GM12878 (cell line): ENCODE results near the gene PNLDC1.

Source experiments
- ATF7 ChIP-seq: fragments of 450-650 bp; IDR thresholded peaks from 2 replicates; pipeline ENCODE4 v1.6.1; 2016; ENCODE audit warnings: low read depth, mild to moderate bottlenecking
- EP300 ChIP-seq, 2 experiments: fragments of 150-350 bp in 1 of 2; IDR thresholded peaks; 2 replicates each; pipeline ENCODE4 v1.6.1; 2011 to 2012; ENCODE audit warnings: low read depth in 2 of 2, low read length in 2 of 2, borderline replicate concordance in 1 of 2, improper control_type of control experiment in 1 of 2, inconsistent platforms in 1 of 2; ENCODE audit not compliant: control insufficient read depth in 1 of 2
- EZH2 ChIP-seq: IDR thresholded peaks from 2 replicates; pipeline ENCODE4 v1.6.1; 2012; ENCODE audit warnings: low read depth, mild to moderate bottlenecking, control low read depth, inconsistent platforms, low read length, borderline replicate concordance; ENCODE audit not compliant: control insufficient read depth
- MAX ChIP-seq: IDR thresholded peaks from 2 replicates; pipeline ENCODE4 v1.6.1; 2012; ENCODE audit warnings: low read depth, low read length, improper control_type of control experiment
- RAD21 ChIP-seq: IDR thresholded peaks from 2 replicates; pipeline ENCODE4 v1.6.1; 2011; ENCODE audit warnings: mild to moderate bottlenecking, low read depth, low read length, moderate library complexity; ENCODE audit not compliant: insufficient read depth
- SMC3 ChIP-seq: IDR thresholded peaks from 2 replicates; pipeline ENCODE4 v1.6.1; 2011; ENCODE audit warnings: low read length, improper control_type of control experiment, borderline replicate concordance
- SRF ChIP-seq, 2 experiments: IDR thresholded peaks; 2 replicates each; pipeline ENCODE4 v1.6.1; 2011; ENCODE audit warnings: low read depth in 2 of 2, low read length in 2 of 2, mild to moderate bottlenecking in 1 of 2, moderate library complexity in 1 of 2
- TCF3 ChIP-seq: IDR thresholded peaks from 2 replicates; pipeline ENCODE4 v1.6.1; 2012; ENCODE audit warnings: low read depth, mild to moderate bottlenecking, low read length, borderline replicate concordance; ENCODE audit not compliant: insufficient read depth
- ZNF592 ChIP-seq: fragments of 450-650 bp; IDR thresholded peaks from 2 replicates; pipeline ENCODE4 v1.6.1; 2017; ENCODE audit warnings: mild to moderate bottlenecking, moderate library complexity
- TF ChIP-seq, protein P1 (sequence below), 3 experiments: IDR thresholded peaks in 2 of 3; conservative IDR thresholded peaks in 1 of 3; 2 replicates each; pipeline ENCODE4 v1.5.1; 2011; ENCODE audit warnings: low read depth in 3 of 3, low read length in 3 of 3, mild to moderate bottlenecking in 3 of 3, control low read depth in 2 of 3, moderate library complexity in 2 of 3, inconsistent platforms in 1 of 3, mixed read lengths in 1 of 3; ENCODE audit not compliant: control insufficient read depth in 2 of 3, insufficient read depth in 1 of 3; ENCODE audit errors: extremely low read depth in 1 of 3

GRCh38 chr6:159833997-159834603 is 34.0 kb downstream of the PNLDC1 start:
- TF ChIP-seq, protein P1, sequence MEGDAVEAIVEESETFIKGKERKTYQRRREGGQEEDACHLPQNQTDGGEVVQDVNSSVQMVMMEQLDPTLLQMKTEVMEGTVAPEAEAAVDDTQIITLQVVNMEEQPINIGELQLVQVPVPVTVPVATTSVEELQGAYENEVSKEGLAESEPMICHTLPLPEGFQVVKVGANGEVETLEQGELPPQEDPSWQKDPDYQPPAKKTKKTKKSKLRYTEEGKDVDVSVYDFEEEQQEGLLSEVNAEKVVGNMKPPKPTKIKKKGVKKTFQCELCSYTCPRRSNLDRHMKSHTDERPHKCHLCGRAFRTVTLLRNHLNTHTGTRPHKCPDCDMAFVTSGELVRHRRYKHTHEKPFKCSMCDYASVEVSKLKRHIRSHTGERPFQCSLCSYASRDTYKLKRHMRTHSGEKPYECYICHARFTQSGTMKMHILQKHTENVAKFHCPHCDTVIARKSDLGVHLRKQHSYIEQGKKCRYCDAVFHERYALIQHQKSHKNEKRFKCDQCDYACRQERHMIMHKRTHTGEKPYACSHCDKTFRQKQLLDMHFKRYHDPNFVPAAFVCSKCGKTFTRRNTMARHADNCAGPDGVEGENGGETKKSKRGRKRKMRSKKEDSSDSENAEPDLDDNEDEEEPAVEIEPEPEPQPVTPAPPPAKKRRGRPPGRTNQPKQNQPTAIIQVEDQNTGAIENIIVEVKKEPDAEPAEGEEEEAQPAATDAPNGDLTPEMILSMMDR (IDR thresholded peaks at IDR 0.05 in 2 of 3, conservative IDR thresholded peaks at IDR 0.05 in 1 of 3; ENCODE audit: control insufficient read depth in 2 of 3, extremely low read depth in 1 of 3, insufficient read depth in 1 of 3, low read depth in 3 of 3, low read length in 3 of 3), result no peak
- TF ChIP-seq TCF3 (no peak), SMC3 (no peak), EP300 (IDR thresholded peaks at IDR 0.05; ENCODE audit: borderline replicate concordance in 1 of 2, control insufficient read depth in 1 of 2, low read depth in 2 of 2, low read length in 2 of 2) (no peak), MAX (no peak), EZH2 (no peak), RAD21 (no peak), SRF (IDR thresholded peaks at IDR 0.05; ENCODE audit: low read depth in 2 of 2, low read length in 2 of 2) (no peak), ATF7 (no peak), ZNF592 (no peak)
